HepG2 (cell line): ENCODE data around the gene CCNB2.
"Not testable (repeated sequence)": the region's sequence is repeated elsewhere in the genome, so short reads cannot be mapped to it uniquely, and the experiment has no call there.

Experiments
- EHMT2 ChIP-seq: fragments of 200-600 bp; sonication (generic); IDR thresholded peaks from 2 replicates; pipeline ENCODE4 v1.7.0; 2017; ENCODE audit warnings: antibody characterized with exemption, low read depth, low read length, borderline replicate concordance
- MTF2 ChIP-seq: sonication (generic); formaldehyde crosslinking; IDR thresholded peaks from 2 replicates; pipeline ENCODE4 v1.5.0; 2020; ENCODE audit warnings: missing genetic modification reagents, borderline replicate concordance
- SIX1 ChIP-seq: sonication (generic); formaldehyde crosslinking; IDR thresholded peaks from 2 replicates; pipeline ENCODE4 v1.4.0; 2020; ENCODE audit warnings: missing genetic modification reagents, borderline replicate concordance
- ZNF567 ChIP-seq: sonication (generic); formaldehyde crosslinking; IDR thresholded peaks from 2 replicates; pipeline ENCODE4 v1.8.1; 2023; ENCODE audit warnings: mild to moderate bottlenecking, missing genetic modification reagents, borderline replicate concordance

DNA sequence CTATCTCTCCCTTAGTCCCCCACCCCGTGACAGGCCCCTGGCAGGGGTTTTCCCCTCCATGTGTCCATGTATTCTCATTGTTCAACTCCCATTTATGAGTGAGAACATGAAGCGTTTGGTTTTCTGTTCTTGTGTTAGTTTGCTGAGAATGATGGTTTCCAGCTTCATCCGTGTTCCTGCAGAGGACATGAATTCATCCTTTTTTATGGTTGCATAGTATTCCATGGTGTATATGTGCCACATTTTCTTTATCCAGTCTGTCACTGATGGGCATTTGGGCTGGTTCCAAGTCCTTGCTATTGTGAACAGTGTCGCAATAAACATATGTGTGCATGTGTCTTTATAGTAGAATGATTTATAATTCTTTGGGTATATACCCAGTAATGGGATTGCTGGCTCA lies 20.7 kb downstream of the CCNB2 start:
- not testable (repeated sequence) for TF ChIP-seq ZNF567; MTF2 (CRISPR knock-in tag); EHMT2; SIX1
